Measurements from ENCODE around the gene PPEF2.

Gene PPEF2

DNA sequence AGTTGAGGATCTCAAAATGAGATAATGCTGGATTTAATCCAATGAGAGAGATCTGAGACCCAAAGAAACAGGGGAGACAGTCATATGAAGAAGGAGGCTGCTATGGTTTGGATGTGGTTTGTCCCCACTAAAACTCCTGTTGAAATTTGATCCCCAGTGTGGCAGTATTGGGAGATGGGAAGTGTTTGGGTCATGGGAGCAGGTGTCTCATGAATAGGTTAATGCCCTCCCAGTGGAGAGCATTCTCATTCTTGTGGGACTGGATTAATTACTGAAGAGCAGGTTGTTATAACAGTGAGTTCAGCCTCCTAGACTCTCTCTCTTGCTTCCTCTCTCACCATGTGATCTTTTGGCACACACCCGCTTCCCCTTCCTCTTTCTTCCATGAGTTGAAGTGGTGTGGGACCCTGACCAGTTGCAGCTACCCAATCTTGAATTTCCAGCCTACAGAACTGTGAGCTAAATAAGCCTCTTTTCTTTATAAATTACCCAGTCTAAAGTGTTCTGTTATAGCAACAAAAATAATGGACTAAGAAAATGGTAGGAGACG is 70.3 kb downstream of the PPEF2 start:
- no peak overlapping the region for H3K27ac ChIP-seq (ENCODE audit: low read depth, low read length)
- no peaks in the 10 kb centered on the region for H3K9me3 ChIP-seq (ENCODE audit: control insufficient read depth, insufficient read depth, low read depth, low read length)
- H3K4me1 ChIP-seq (ENCODE audit: control insufficient read depth, insufficient read depth, low read length): peaks cover 6% of the 10 kb centered on the region
- H3K4me3 ChIP-seq (ENCODE audit: low read depth, low read length): no peak overlapping the region
- H3K36me3 ChIP-seq (ENCODE audit: control insufficient read depth, insufficient read depth, low read length): no peaks in the 10 kb centered on the region
- H3K27me3 ChIP-seq (ENCODE audit: control insufficient read depth, insufficient read depth, low read length): no peaks in the 10 kb centered on the region
- no peak overlapping the region for H3K9ac ChIP-seq (ENCODE audit: low read length)

DNA sequence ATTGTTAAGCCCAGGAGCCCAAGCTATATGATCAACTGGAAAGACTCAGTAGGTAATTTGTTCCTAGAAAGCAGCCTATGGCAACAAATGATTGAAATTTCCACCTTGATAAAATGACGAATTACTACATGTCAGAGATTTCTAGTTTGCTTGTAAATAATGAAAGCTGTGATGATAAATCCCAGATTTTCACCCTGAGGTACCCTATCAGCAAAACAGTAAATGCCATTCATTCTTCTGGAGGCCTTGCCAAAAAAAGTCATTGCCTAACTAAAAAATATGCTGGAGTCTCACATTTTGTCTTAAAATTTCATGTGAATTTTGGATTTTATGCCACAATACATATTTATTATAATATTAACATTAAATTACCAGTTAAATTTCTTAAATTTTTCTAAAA is 71.3 kb downstream of the PPEF2 start:
- H3K27ac ChIP-seq (ENCODE audit: low read depth, low read length): no peak overlapping the region
- H3K4me1 ChIP-seq (ENCODE audit: control insufficient read depth, insufficient read depth, low read length): peaks cover 6% of the 10 kb centered on the region
- H3K9ac ChIP-seq (ENCODE audit: low read length): no peak overlapping the region
- H3K36me3 ChIP-seq (ENCODE audit: control insufficient read depth, insufficient read depth, low read length): no peaks in the 10 kb centered on the region
- H3K4me3 ChIP-seq (ENCODE audit: low read depth, low read length): no peak overlapping the region
- no peaks in the 10 kb centered on the region for H3K27me3 ChIP-seq (ENCODE audit: control insufficient read depth, insufficient read depth, low read length)
- H3K9me3 ChIP-seq (ENCODE audit: control insufficient read depth, insufficient read depth, low read depth, low read length): no peaks in the 10 kb centered on the region

DNA sequence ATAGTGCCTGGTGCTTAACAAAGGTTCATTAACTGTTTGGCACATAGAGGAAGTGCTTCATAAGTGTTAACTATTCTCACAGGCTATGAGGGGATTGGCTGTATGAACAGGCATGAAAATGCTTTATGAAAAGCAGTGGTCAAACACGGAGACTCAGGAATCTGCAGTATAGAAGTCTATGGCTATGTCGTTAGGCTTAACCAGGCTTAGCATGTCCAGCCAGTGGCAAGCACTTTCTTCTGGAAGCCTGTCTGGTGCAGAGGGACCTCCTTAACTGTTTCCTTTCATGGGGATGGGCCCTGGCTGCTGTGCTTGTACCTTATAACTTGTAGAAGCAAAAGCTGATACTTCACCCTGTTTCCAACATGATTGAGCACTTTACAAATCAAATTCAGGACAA is 78.4 kb downstream of the PPEF2 start:
- Histone ChIP-seq H3K9ac (ENCODE audit: low read length) (no peak overlapping the region), H3K27me3 (ENCODE audit: control insufficient read depth, insufficient read depth, low read length) (no peaks in the 10 kb centered on the region), H3K4me1 (ENCODE audit: control insufficient read depth, insufficient read depth, low read length) (no peaks in the 10 kb centered on the region), H3K36me3 (ENCODE audit: control insufficient read depth, insufficient read depth, low read length) (no peaks in the 10 kb centered on the region), H3K4me3 (ENCODE audit: low read depth, low read length) (no peak overlapping the region), H3K27ac (ENCODE audit: low read depth, low read length) (no peak overlapping the region), H3K9me3 (ENCODE audit: control insufficient read depth, insufficient read depth, low read depth, low read length) (no peaks in the 10 kb centered on the region)

DNA sequence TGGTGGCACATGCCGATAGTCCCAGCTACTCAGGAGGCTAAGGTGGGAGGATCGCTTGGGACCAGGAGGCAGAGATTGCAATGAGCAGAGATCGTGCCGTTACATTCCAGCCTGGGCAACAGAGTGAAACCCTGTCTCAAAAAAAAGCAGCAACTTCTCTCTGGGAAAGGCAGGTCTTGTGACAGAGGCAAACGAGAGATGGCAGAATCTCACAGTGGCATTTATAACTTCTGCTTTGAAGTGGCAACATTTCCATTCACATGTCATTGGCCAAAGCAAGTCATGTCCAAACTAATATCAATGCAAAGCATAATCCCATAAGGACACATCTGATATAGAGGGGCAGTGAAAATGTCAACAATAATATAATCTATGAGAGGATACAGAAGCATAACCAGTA is 79.8 kb downstream of the PPEF2 start:
- H3K27me3 ChIP-seq (ENCODE audit: control insufficient read depth, insufficient read depth, low read length): no peaks in the 10 kb centered on the region
- no peaks in the 10 kb centered on the region for H3K36me3 ChIP-seq (ENCODE audit: control insufficient read depth, insufficient read depth, low read length)
- no peak overlapping the region for H3K27ac ChIP-seq (ENCODE audit: low read depth, low read length)
- no peak overlapping the region for H3K9ac ChIP-seq (ENCODE audit: low read length)
- H3K4me1 ChIP-seq (ENCODE audit: control insufficient read depth, insufficient read depth, low read length): no peaks in the 10 kb centered on the region
- H3K4me3 ChIP-seq (ENCODE audit: low read depth, low read length): no peak overlapping the region
- H3K9me3 ChIP-seq (ENCODE audit: control insufficient read depth, insufficient read depth, low read depth, low read length): no peaks in the 10 kb centered on the region

DNA sequence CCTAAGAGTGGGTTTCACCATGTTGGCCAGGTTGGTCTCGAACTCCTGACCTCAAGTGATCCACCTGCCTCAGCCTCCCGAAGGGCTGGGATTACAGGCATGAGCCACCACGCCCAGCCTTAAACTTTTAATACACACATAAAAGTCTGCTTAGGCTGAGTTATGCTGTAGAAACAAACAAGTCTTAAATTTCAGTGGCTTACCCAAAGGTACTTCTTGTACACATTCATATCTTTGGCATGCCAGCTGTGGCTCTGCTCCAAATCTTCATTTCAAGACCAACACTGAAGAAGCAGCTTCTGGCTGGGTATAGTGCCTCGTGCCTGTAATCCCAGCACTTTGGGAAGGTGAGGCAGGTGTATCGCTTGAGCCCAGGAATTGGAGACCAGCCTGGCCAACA is 80.3 kb downstream of the PPEF2 start:
- Histone ChIP-seq H3K9ac (ENCODE audit: low read length) (no peak overlapping the region), H3K4me1 (ENCODE audit: control insufficient read depth, insufficient read depth, low read length) (no peaks in the 10 kb centered on the region), H3K4me3 (ENCODE audit: low read depth, low read length) (no peak overlapping the region), H3K36me3 (ENCODE audit: control insufficient read depth, insufficient read depth, low read length) (no peaks in the 10 kb centered on the region), H3K27me3 (ENCODE audit: control insufficient read depth, insufficient read depth, low read length) (no peaks in the 10 kb centered on the region), H3K27ac (ENCODE audit: low read depth, low read length) (no peak overlapping the region), H3K9me3 (ENCODE audit: control insufficient read depth, insufficient read depth, low read depth, low read length) (no peaks in the 10 kb centered on the region)

DNA sequence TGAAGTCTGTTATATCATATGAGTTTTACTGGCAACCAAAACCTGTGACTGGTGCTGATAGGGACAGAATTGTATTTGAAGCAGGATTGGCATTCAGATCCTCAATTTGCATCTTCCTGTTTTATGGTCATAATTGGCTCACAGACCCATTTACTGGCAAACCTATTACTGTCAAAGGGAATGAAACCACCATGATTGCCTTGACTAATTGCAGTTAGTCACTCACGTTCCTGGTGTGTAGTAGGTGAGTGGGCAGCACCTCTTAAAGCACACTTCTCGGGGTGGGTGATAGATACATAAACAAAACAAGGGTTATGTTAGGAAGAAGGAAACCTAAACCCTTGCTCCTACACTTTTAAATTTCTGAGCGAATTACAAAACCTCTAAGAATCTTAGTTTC is 81.0 kb downstream of the PPEF2 start:
- H3K4me3 ChIP-seq (ENCODE audit: low read depth, low read length): no peak overlapping the region
- no peaks in the 10 kb centered on the region for H3K9me3 ChIP-seq (ENCODE audit: control insufficient read depth, insufficient read depth, low read depth, low read length)
- peaks cover 3% of the 10 kb centered on the region; the same call in 1 of the 2 replicates for H3K36me3 ChIP-seq (ENCODE audit: control insufficient read depth, insufficient read depth, low read length)
- H3K27me3 ChIP-seq (ENCODE audit: control insufficient read depth, insufficient read depth, low read length): no peaks in the 10 kb centered on the region
- H3K4me1 ChIP-seq (ENCODE audit: control insufficient read depth, insufficient read depth, low read length): no peaks in the 10 kb centered on the region
- H3K27ac ChIP-seq (ENCODE audit: low read depth, low read length): no peak overlapping the region
- H3K9ac ChIP-seq (ENCODE audit: low read length): no peak overlapping the region

DNA sequence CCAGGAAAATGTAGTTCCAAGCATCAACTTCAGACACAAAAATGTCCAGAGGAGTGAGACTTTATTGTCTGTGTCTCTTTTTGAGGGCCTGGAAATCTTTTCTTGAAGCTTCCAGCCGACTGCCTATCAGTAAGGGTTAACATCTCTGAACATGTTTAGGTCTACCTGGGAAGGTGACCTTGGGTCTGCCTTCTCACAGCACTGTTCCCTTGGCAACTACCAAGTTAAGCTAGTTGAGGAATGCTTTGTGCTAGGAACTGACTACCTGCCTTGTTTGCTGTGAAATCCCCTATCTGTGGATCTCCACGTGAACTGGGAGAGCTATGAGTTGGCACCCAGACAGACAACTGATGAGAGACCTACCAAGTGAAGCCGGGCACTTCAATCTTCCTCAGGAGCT is 81.6 kb downstream of the PPEF2 start:
- Histone ChIP-seq H3K4me1 (ENCODE audit: control insufficient read depth, insufficient read depth, low read length) (no peaks in the 10 kb centered on the region), H3K36me3 (ENCODE audit: control insufficient read depth, insufficient read depth, low read length) (peaks cover 3% of the 10 kb centered on the region), H3K27ac (ENCODE audit: low read depth, low read length) (no peak overlapping the region), H3K9me3 (ENCODE audit: control insufficient read depth, insufficient read depth, low read depth, low read length) (no peaks in the 10 kb centered on the region), H3K4me3 (ENCODE audit: low read depth, low read length) (no peak overlapping the region), H3K9ac (ENCODE audit: low read length) (no peak overlapping the region), H3K27me3 (ENCODE audit: control insufficient read depth, insufficient read depth, low read length) (no peaks in the 10 kb centered on the region)

DNA sequence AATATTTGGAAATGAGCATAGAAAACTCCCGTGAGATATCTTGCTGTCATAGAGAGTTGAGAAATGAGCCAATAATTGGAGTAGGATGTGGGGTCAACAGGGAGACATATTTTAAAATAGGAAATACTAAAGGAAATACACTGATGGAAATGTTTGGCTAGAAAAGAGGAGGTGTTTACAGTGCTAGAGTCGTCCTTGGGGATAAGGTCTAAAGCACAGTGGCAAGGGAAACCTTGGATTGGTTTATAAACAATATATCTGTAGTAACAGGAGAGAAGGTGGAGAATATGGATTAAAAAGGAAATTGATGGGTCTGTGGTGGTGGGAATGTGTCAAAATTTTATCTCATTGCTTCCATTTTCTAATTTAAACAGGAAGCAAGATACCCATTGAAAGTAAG is 82.1 kb downstream of the PPEF2 start:
- H3K4me1 ChIP-seq (ENCODE audit: control insufficient read depth, insufficient read depth, low read length): no peaks in the 10 kb centered on the region
- H3K36me3 ChIP-seq (ENCODE audit: control insufficient read depth, insufficient read depth, low read length): peaks cover 8% of the 10 kb centered on the region
- H3K27me3 ChIP-seq (ENCODE audit: control insufficient read depth, insufficient read depth, low read length): no peaks in the 10 kb centered on the region
- H3K9me3 ChIP-seq (ENCODE audit: control insufficient read depth, insufficient read depth, low read depth, low read length): no peaks in the 10 kb centered on the region
- no peak overlapping the region for H3K4me3 ChIP-seq (ENCODE audit: low read depth, low read length)
- no peak overlapping the region for H3K27ac ChIP-seq (ENCODE audit: low read depth, low read length)
- no peak overlapping the region for H3K9ac ChIP-seq (ENCODE audit: low read length)

DNA sequence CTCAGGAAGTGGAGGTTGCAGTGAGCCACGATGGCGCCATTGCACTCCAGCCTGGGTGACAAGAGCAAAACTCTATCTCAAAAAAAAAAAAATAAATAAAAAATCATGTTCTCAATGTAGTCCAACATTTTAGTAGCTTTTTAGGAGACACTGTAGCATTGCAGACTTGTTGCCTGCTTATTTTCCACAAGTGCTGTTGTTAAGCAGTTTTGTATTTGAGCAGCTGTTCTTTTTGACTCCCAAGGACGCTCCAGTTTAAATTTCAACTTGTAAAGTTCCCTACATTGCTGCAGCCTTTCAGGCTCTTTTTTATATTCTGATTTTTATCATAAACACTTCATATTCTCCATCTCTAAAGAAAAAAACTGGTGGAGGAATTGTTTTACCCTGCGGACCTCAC is 83.1 kb downstream of the PPEF2 start:
- H3K4me3 ChIP-seq (ENCODE audit: low read depth, low read length): no peak overlapping the region
- no peaks in the 10 kb centered on the region for H3K27me3 ChIP-seq (ENCODE audit: control insufficient read depth, insufficient read depth, low read length)
- no peaks in the 10 kb centered on the region for H3K9me3 ChIP-seq (ENCODE audit: control insufficient read depth, insufficient read depth, low read depth, low read length)
- no peak overlapping the region for H3K9ac ChIP-seq (ENCODE audit: low read length)
- H3K4me1 ChIP-seq (ENCODE audit: control insufficient read depth, insufficient read depth, low read length): no peaks in the 10 kb centered on the region
- H3K36me3 ChIP-seq (ENCODE audit: control insufficient read depth, insufficient read depth, low read length): peaks cover 18% of the 10 kb centered on the region
- H3K27ac ChIP-seq (ENCODE audit: low read depth, low read length): no peak overlapping the region

DNA sequence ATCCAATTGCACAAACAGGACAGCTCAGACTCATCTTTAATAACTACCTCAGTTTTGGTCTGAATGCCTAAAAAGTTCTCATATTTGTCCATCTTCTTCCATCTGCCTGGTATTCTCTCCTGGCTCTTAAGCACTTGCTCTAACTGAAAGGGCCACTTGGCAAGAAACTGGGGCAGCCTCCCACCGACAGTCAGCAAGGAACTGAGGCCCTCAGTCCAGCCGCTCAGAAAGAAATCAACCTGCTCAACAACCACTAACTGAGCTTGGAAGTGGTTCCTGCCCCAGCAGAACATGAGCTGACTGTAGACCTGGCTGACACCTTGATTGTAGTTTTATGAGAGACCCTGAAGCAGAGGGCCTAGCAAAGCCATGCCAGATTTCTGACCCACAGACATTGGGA is 84.4 kb downstream of the PPEF2 start:
- Histone ChIP-seq H3K36me3 (ENCODE audit: control insufficient read depth, insufficient read depth, low read length) (peaks cover 31% of the 10 kb centered on the region), H3K4me1 (ENCODE audit: control insufficient read depth, insufficient read depth, low read length) (no peaks in the 10 kb centered on the region), H3K27me3 (ENCODE audit: control insufficient read depth, insufficient read depth, low read length) (no peaks in the 10 kb centered on the region), H3K9me3 (ENCODE audit: control insufficient read depth, insufficient read depth, low read depth, low read length) (no peaks in the 10 kb centered on the region), H3K4me3 (ENCODE audit: low read depth, low read length) (no peak overlapping the region), H3K27ac (ENCODE audit: low read depth, low read length) (no peak overlapping the region), H3K9ac (ENCODE audit: low read length) (no peak overlapping the region)

Data from HUES6 (cell line).